ENCODE data around the gene TLR1. TPM values are rescaled to one million over a fixed set of nuclear protein-coding genes. Genes with fewer than 3 reads are reported as not detected.
A peak's percentile ranks its signal among the peaks of the same experiment; 100 is the strongest.

TLR1 gene
- total RNA-seq, 1 experiment from 2014 or later, result not detected

DNA sequence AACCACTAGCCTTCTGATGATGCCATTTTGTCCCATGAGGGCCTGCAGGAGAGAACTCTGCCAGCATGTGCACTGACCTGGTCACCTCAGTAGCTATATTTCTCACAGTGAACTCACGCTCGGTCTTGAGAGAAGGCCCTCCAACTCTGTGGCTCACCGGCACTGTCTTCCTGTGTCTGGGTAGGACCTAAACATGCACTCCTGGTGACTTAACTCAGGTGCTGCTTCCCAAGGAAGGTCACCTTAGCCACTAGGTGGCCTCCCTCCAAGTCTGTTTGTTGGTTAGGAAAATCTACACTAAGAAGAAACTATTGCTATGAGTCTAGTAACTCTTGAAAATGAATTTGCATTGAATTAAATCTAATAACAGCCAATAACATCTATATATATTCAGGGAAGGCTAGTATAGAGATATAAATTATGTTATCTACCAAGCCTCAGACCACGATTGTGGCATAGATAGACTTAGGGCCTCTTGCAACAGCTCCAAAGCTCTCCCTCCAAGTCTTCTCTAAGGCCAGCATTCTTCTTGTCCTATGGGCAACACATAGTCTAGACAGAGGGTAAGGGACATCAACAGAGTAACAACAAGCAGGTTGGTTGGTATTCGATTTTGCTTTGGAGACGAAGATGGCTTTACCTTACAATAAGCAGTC is 46.5 kb downstream of the TLR1 start:
- no peak overlapping the region for H2AFZ ChIP-seq (ENCODE audit: low read length)
- no peak overlapping the region for H4K91ac ChIP-seq (ENCODE audit: insufficient read length, low read depth, low read length)
- H2BK15ac ChIP-seq (ENCODE audit: low read depth, low read length), result no peak overlapping the region
- Mint-ChIP-seq H3K27me3 (ENCODE audit: low read depth) (no peaks in the 10 kb centered on the region), H3K4me1 (peaks cover 8 to 9% of the 10 kb centered on the region in 2 experiments; a peak in 1 of 4 replicates), H3K36me3 (ENCODE audit: insufficient read depth in 1 of 3, low read depth in 3 of 3) (no peaks in the 10 kb centered on the region), H3K9me3 (no peaks in the 10 kb centered on the region), H3K27ac (no peak overlapping the region), H3K4me3 (no peak overlapping the region)
- H3K4me1 ChIP-seq (ENCODE audit: insufficient read depth, low read length), result peaks cover 4% of the 10 kb centered on the region; the same call in 1 of the 2 replicates
- H3K56ac ChIP-seq (ENCODE audit: insufficient read length, low read depth, low read length), result no peak overlapping the region
- no peak overlapping the region for H2AK5ac ChIP-seq (ENCODE audit: insufficient read length, low read length)
- H2BK120ac ChIP-seq (ENCODE audit: low read depth, low read length, poor library complexity, severe bottlenecking), result no peak overlapping the region
- no peak overlapping the region for H3K14ac ChIP-seq (ENCODE audit: insufficient read depth, low read length)
- H4K8ac ChIP-seq (replicated peaks; ENCODE audit: insufficient read length, low read depth, low read length), result no peak overlapping the region
- TF ChIP-seq, protein P1, sequence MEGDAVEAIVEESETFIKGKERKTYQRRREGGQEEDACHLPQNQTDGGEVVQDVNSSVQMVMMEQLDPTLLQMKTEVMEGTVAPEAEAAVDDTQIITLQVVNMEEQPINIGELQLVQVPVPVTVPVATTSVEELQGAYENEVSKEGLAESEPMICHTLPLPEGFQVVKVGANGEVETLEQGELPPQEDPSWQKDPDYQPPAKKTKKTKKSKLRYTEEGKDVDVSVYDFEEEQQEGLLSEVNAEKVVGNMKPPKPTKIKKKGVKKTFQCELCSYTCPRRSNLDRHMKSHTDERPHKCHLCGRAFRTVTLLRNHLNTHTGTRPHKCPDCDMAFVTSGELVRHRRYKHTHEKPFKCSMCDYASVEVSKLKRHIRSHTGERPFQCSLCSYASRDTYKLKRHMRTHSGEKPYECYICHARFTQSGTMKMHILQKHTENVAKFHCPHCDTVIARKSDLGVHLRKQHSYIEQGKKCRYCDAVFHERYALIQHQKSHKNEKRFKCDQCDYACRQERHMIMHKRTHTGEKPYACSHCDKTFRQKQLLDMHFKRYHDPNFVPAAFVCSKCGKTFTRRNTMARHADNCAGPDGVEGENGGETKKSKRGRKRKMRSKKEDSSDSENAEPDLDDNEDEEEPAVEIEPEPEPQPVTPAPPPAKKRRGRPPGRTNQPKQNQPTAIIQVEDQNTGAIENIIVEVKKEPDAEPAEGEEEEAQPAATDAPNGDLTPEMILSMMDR (conservative IDR thresholded peaks at IDR 0.05), result peak; percentile 70
- no peak overlapping the region for H2BK12ac ChIP-seq (ENCODE audit: insufficient read length, low read depth, low read length)
- H3K23ac ChIP-seq (ENCODE audit: insufficient read length, low read depth, low read length), result no peak overlapping the region
- no peak overlapping the region for H3K4ac ChIP-seq (ENCODE audit: low read depth, low read length)
- no peak overlapping the region for H3T11ph ChIP-seq (ENCODE audit: low read length)
- H3K27me3 ChIP-seq (ENCODE audit: insufficient read depth, low read length), result no peaks in the 10 kb centered on the region
- H2BK20ac ChIP-seq (ENCODE audit: low read depth, low read length, poor library complexity, severe bottlenecking), result no peak overlapping the region
- H3K23me2 ChIP-seq (ENCODE audit: insufficient read length, low read depth, low read length, poor library complexity, severe bottlenecking), result no peaks in the 10 kb centered on the region
- H3K4me2 ChIP-seq (ENCODE audit: insufficient read depth, insufficient read length, low read length), result no peak overlapping the region
- H4K20me1 ChIP-seq (ENCODE audit: control insufficient read depth, insufficient read depth, insufficient read length), result no peaks in the 10 kb centered on the region
- no peaks in the 10 kb centered on the region for H3K79me1 ChIP-seq (ENCODE audit: insufficient read depth, low read depth, low read length, poor library complexity, severe bottlenecking)
- no peaks in the 10 kb centered on the region for H3K9me3 ChIP-seq (ENCODE audit: control insufficient read depth, low read depth, low read length)
- no peak overlapping the region for H2BK5ac ChIP-seq (ENCODE audit: insufficient read length, low read length)
- no CpG with 5 or more reads among the region's 6 CpGs for WGBS (ENCODE audit: extremely low coverage, insufficient read length, low lambda C conversion rate)
- no peaks in the 10 kb centered on the region for H3K79me2 ChIP-seq (ENCODE audit: insufficient read depth, low read length)
- DNase-seq, result peak; percentile 69
- no peak overlapping the region for H4K5ac ChIP-seq (ENCODE audit: insufficient read length, low read depth, low read length)
- H3K9ac ChIP-seq (ENCODE audit: extremely low read depth, insufficient read length, low read length), result no peak overlapping the region
- H3K27ac ChIP-seq (ENCODE audit: insufficient read length, low read depth, low read length), result no peak overlapping the region
- no peak overlapping the region for H3K18ac ChIP-seq (ENCODE audit: insufficient read length, low read depth, low read length)
